Lower lobe of right lung (tissue), 2 donors: ENCODE data around the gene RPS6KA2. TPM values are rescaled to one million over a fixed set of nuclear protein-coding genes. Genes with fewer than 3 reads are reported as not detected.

Experiments used
- ATAC-seq, 2 donors: fragments of 200-7000 bp; cut with Tn5 transposase; one replicate each; pipeline ENCODE4 v1.9.1; 2020 to 2022; ENCODE audit warnings: mild to moderate bottlenecking in 2 of 2, moderate library complexity in 2 of 2
- DNase-seq: peaks from one replicate; pipeline ENCODE4 v3.0.0-alpha.2; 2020
- H3K27ac ChIP-seq: fragments of 200-600 bp; one replicate; pipeline ENCODE4 v1.8.0; 2022
- H3K27me3 ChIP-seq: fragments of 200-600 bp; one replicate; pipeline ENCODE4 v1.8.0; 2022; ENCODE audit warnings: low read depth
- H3K36me3 ChIP-seq: fragments of 200-600 bp; one replicate; pipeline ENCODE4 v1.8.0; 2022; ENCODE audit warnings: mild to moderate bottlenecking
- H3K4me1 ChIP-seq: fragments of 200-600 bp; one replicate; pipeline ENCODE4 v1.8.0; 2022
- H3K4me3 ChIP-seq: fragments of 200-600 bp; one replicate; pipeline ENCODE4 v1.8.0; 2022; ENCODE audit warnings: mild to moderate bottlenecking
- H3K9me3 ChIP-seq: fragments of 200-600 bp; one replicate; pipeline ENCODE4 v1.8.0; 2022
- CTCF ChIP-seq: fragments of 200-600 bp; IDR thresholded peaks from one replicate; pipeline ENCODE4 v1.8.0; 2022; ENCODE audit warnings: antibody characterized with exemption, mild to moderate bottlenecking
- intact Hi-C: fragments of 100-400 bp; cut with DNase I; formaldehyde crosslinking; loops from one replicate; pipeline ENCODE4 v1.11.0; 2022
- total RNA-seq: library from RNA; stranded (reverse); fragmentation: NEBNext Ultra II Directional; extraction: Animal tissue kit (Norgen Biotek cat#: 25700); gene quantifications from one replicate; pipeline ENCODE4 v1.2.1, GENCODE V29; 2021
- donor health status: DM: no; HTN: yes; CAD: no; lungs with severe emphysema.

Gene RPS6KA2
- total RNA-seq, 1 donor from 2014 or later, result 102 TPM

GRCh38 chr6:166398348-166398747 is 228.7 kb downstream of the RPS6KA2 start:
- DNase-seq (no peak), ATAC-seq (no peak)
- H3K36me3 ChIP-seq, result no peaks in the 10 kb centered on the region
- H3K27me3 ChIP-seq, result no peaks in the 10 kb centered on the region
- H3K27ac ChIP-seq, result no peak overlapping the region
- H3K4me3 ChIP-seq, result no peak overlapping the region
- no peaks in the 10 kb centered on the region for H3K9me3 ChIP-seq
- H3K4me1 ChIP-seq, result no peaks in the 10 kb centered on the region
- TF ChIP-seq CTCF, result no peak
- intact Hi-C loops, result no loop called here

GRCh38 chr6:166397849-166398248 is 229.2 kb downstream of the RPS6KA2 start:
- Histone ChIP-seq H3K27ac (no peak overlapping the region), H3K4me3 (no peak overlapping the region), H3K36me3 (no peaks in the 10 kb centered on the region), H3K9me3 (no peaks in the 10 kb centered on the region), H3K4me1 (no peaks in the 10 kb centered on the region), H3K27me3 (no peaks in the 10 kb centered on the region)
- intact Hi-C loops, result no loop called here
- no peak for TF ChIP-seq CTCF
- ATAC-seq (no peak), DNase-seq (no peak)

- H3K9me3 ChIP-seq, result no peaks in the 10 kb centered on the region
- H3K36me3 ChIP-seq, result no peaks in the 10 kb centered on the region
- no peak overlapping the region for H3K27ac ChIP-seq
- no peak for DNase-seq
- ATAC-seq, result no peak
- intact Hi-C loops, result no loop called here
- H3K4me1 ChIP-seq, result no peaks in the 10 kb centered on the region
- H3K27me3 ChIP-seq, result no peaks in the 10 kb centered on the region
- TF ChIP-seq CTCF, result no peak
- no peak overlapping the region for H3K4me3 ChIP-seq
These were observed 231.3 kb downstream of the RPS6KA2 start for GRCh38 chr6:166395778-166396177.

GRCh38 chr6:166395351-166395750 is 231.7 kb downstream of the RPS6KA2 start:
- H3K27me3 ChIP-seq, result no peaks in the 10 kb centered on the region
- intact Hi-C loops, result no loop called here
- no peak for TF ChIP-seq CTCF
- no peaks in the 10 kb centered on the region for H3K4me1 ChIP-seq
- H3K36me3 ChIP-seq, result no peaks in the 10 kb centered on the region
- H3K27ac ChIP-seq, result no peak overlapping the region
- H3K4me3 ChIP-seq, result no peak overlapping the region
- DNase-seq, result no peak
- no peaks in the 10 kb centered on the region for H3K9me3 ChIP-seq
- ATAC-seq, result no peak

GRCh38 chr6:166394036-166394892 is 232.8 kb downstream of the RPS6KA2 start:
- Histone ChIP-seq H3K4me1 (no peaks in the 10 kb centered on the region), H3K4me3 (no peak overlapping the region), H3K9me3 (no peaks in the 10 kb centered on the region), H3K36me3 (no peaks in the 10 kb centered on the region), H3K27ac (no peak overlapping the region), H3K27me3 (no peaks in the 10 kb centered on the region)
- DNase-seq (no peak), ATAC-seq (no peak)
- TF ChIP-seq CTCF, result no peak
- intact Hi-C loops, result no loop called here
